ENCODE results near the gene SYCP2. TPM values are rescaled to one million over a fixed set of nuclear protein-coding genes. Genes with fewer than 3 reads are reported as not detected.

SYCP2 gene
- total RNA-seq, 1 donor from 2014 or later, result 2.3 TPM

GRCh38 chr20:59821201-59821600, 112.2 kb downstream of the SYCP2 start:
- no peak overlapping the region for H3K27ac Mint-ChIP-seq (ENCODE audit: unreplicated experiment)
- no peaks in the 10 kb centered on the region for H3K27me3 Mint-ChIP-seq (ENCODE audit: low read depth)
- no peak for TF ChIP-seq CTCF (conservative IDR thresholded peaks at IDR 0.05)
- H3K36me3 Mint-ChIP-seq (ENCODE audit: low read depth), result no peaks in the 10 kb centered on the region
- DNase-seq (ENCODE audit: low read depth, low spot score), result no peak
- no peak overlapping the region for H3K4me3 Mint-ChIP-seq
- H3K4me1 Mint-ChIP-seq, result peaks cover 13% of the 10 kb centered on the region
- H3K9me3 Mint-ChIP-seq, result peaks cover 3% of the 10 kb centered on the region

- DNase-seq (ENCODE audit: low read depth, low spot score), result no peak
- Mint-ChIP-seq H3K9me3 (peaks cover 3% of the 10 kb centered on the region), H3K27ac (ENCODE audit: unreplicated experiment) (no peak overlapping the region), H3K4me3 (no peak overlapping the region), H3K4me1 (peaks cover 13% of the 10 kb centered on the region), H3K27me3 (ENCODE audit: low read depth) (no peaks in the 10 kb centered on the region), H3K36me3 (ENCODE audit: low read depth) (no peaks in the 10 kb centered on the region)
- TF ChIP-seq CTCF (conservative IDR thresholded peaks at IDR 0.05), result no peak
Observed at GRCh38 chr20:59820204-59821041, 113.0 kb downstream of the SYCP2 start.

- DNase-seq (ENCODE audit: low read depth, low spot score), result no peak
- Mint-ChIP-seq H3K4me3 (no peak overlapping the region), H3K4me1 (peaks cover 17% of the 10 kb centered on the region), H3K9me3 (peaks cover 3% of the 10 kb centered on the region), H3K27me3 (ENCODE audit: low read depth) (no peaks in the 10 kb centered on the region), H3K27ac (ENCODE audit: unreplicated experiment) (no peak overlapping the region), H3K36me3 (ENCODE audit: low read depth) (no peaks in the 10 kb centered on the region)
- TF ChIP-seq CTCF (conservative IDR thresholded peaks at IDR 0.05), result no peak
Observed at GRCh38 chr20:59819496-59820203, 113.8 kb downstream of the SYCP2 start.

- TF ChIP-seq CTCF (conservative IDR thresholded peaks at IDR 0.05), result no peak
- H3K9me3 Mint-ChIP-seq, result peaks cover 3% of the 10 kb centered on the region
- no peaks in the 10 kb centered on the region for H3K36me3 Mint-ChIP-seq (ENCODE audit: low read depth)
- H3K4me3 Mint-ChIP-seq, result no peak overlapping the region
- no peaks in the 10 kb centered on the region for H3K27me3 Mint-ChIP-seq (ENCODE audit: low read depth)
- no peak for DNase-seq (ENCODE audit: low read depth, low spot score)
- no peak overlapping the region for H3K27ac Mint-ChIP-seq (ENCODE audit: unreplicated experiment)
- peaks cover 24% of the 10 kb centered on the region for H3K4me1 Mint-ChIP-seq
Observed at GRCh38 chr20:59818911-59819310, 114.5 kb downstream of the SYCP2 start.

- Mint-ChIP-seq H3K36me3 (ENCODE audit: low read depth) (no peaks in the 10 kb centered on the region), H3K27ac (ENCODE audit: unreplicated experiment) (peak overlapping the region; percentile 22), H3K4me3 (no peak overlapping the region), H3K4me1 (peaks cover 18% of the 10 kb centered on the region), H3K9me3 (peaks cover 3% of the 10 kb centered on the region), H3K27me3 (ENCODE audit: low read depth) (no peaks in the 10 kb centered on the region)
- TF ChIP-seq CTCF (conservative IDR thresholded peaks at IDR 0.05), result no peak
- no peak for DNase-seq (ENCODE audit: low read depth, low spot score)
Observed at GRCh38 chr20:59817846-59818615, 115.4 kb downstream of the SYCP2 start.
